ENCODE results near the gene WDR18.

The WDR18 gene

DNA sequence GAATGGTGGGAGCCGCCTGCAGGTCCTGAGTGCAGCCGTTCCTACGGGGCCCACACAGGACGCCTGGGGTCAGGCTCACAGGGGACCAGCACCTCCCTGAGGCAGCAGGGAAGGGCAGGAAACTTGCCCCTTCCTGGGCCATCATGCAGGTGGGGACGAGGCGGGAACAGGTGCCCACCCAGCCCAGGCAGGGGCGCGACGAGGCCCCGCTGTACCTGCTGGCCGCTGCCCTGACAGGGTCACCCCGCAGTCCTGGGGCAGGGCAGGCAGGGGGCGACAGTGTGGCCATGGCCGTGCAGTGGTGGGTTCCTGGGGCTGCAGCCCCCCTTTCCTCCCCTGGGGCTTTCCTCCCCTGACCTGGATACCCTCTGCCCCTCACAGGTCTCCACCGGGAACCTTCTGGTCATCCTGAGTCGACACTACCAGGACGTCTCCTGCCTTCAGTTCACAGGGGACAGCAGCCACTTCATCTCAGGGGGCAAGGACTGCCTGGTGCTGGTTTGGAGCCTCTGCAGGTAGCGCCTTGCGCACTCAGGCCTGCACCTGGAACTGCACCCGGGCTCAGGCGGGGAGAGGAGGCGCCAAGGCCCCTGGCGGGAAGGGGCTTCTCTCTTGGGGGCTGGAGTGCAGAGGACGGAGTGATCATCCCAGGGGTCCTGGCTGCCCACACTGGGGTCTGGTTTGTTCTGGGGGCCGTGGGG is 5.4 kb downstream of the WDR18 start:
- no peak overlapping the region for H3K4me3 ChIP-seq (ENCODE audit: low read depth in 1 of 2, low read length in 1 of 2)
- H3K27me3 ChIP-seq, result no peaks in the 10 kb centered on the region
- TF ChIP-seq, protein P1, sequence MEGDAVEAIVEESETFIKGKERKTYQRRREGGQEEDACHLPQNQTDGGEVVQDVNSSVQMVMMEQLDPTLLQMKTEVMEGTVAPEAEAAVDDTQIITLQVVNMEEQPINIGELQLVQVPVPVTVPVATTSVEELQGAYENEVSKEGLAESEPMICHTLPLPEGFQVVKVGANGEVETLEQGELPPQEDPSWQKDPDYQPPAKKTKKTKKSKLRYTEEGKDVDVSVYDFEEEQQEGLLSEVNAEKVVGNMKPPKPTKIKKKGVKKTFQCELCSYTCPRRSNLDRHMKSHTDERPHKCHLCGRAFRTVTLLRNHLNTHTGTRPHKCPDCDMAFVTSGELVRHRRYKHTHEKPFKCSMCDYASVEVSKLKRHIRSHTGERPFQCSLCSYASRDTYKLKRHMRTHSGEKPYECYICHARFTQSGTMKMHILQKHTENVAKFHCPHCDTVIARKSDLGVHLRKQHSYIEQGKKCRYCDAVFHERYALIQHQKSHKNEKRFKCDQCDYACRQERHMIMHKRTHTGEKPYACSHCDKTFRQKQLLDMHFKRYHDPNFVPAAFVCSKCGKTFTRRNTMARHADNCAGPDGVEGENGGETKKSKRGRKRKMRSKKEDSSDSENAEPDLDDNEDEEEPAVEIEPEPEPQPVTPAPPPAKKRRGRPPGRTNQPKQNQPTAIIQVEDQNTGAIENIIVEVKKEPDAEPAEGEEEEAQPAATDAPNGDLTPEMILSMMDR (IDR thresholded peaks at IDR 0.05), result no peak
- peaks cover 2 to 4% of the 10 kb centered on the region in 2 experiments for H3K4me1 ChIP-seq (ENCODE audit: control insufficient read depth in 1 of 2, insufficient read depth in 1 of 2, low read depth in 1 of 2, low read length in 1 of 2)
- H3K27ac ChIP-seq, result no peak overlapping the region
- no peaks in the 10 kb centered on the region for H3K9me3 ChIP-seq
- no peaks in the 10 kb centered on the region for H3K36me3 ChIP-seq

DNA sequence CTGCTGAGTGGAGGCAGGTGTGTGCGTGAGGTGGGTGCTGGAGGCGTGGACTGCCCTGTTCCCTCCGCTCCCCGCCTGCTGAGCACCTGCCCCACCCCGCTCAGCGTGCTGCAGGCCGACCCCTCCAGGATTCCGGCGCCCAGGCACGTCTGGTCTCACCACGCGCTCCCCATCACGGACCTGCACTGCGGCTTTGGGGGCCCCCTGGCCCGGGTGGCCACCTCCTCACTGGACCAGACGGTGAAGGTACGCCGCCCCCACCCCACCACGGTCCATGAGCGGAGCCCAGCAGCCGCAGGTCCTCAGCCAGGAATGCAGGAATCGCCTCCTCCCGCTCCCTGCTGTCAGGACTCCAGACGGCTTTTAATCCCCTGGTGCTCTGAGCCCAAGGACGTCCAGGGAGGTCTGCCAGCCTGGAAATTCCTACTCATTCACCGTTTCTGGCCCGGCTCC is 6.0 kb downstream of the WDR18 start:
- no peaks in the 10 kb centered on the region for H3K4me1 ChIP-seq (ENCODE audit: control insufficient read depth in 1 of 2, insufficient read depth in 1 of 2, low read depth in 1 of 2, low read length in 1 of 2)
- no peaks in the 10 kb centered on the region for H3K9me3 ChIP-seq
- no peak overlapping the region for H3K4me3 ChIP-seq (ENCODE audit: low read depth in 1 of 2, low read length in 1 of 2)
- H3K36me3 ChIP-seq, result no peaks in the 10 kb centered on the region
- H3K27me3 ChIP-seq, result peaks cover 3% of the 10 kb centered on the region
- H3K27ac ChIP-seq, result no peak overlapping the region
- TF ChIP-seq, protein P1 (IDR thresholded peaks at IDR 0.05), result no peak

DNA sequence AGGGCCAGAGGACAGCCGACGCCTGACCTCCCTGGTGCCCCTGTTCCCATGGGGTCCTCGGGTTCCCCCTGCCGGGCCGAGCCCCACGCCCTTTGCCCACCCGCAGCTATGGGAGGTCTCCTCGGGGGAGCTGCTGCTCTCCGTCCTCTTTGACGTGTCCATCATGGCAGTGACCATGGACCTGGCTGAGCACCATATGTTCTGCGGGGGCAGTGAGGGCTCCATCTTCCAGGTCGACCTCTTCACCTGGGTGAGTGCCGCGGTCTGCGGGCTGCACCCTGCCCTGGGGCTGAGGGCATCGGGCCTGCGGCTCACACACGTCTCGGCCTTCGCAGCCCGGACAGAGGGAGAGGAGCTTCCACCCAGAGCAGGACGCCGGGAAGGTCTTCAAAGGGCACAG is 6.6 kb downstream of the WDR18 start:
- Histone ChIP-seq H3K4me1 (ENCODE audit: control insufficient read depth in 1 of 2, insufficient read depth in 1 of 2, low read depth in 1 of 2, low read length in 1 of 2) (no peaks in the 10 kb centered on the region), H3K27ac (no peak overlapping the region), H3K36me3 (no peaks in the 10 kb centered on the region), H3K27me3 (peaks cover 9% of the 10 kb centered on the region), H3K4me3 (ENCODE audit: low read depth in 1 of 2, low read length in 1 of 2) (no peak overlapping the region), H3K9me3 (no peaks in the 10 kb centered on the region)
- TF ChIP-seq, protein P1 (IDR thresholded peaks at IDR 0.05), result no peak

DNA sequence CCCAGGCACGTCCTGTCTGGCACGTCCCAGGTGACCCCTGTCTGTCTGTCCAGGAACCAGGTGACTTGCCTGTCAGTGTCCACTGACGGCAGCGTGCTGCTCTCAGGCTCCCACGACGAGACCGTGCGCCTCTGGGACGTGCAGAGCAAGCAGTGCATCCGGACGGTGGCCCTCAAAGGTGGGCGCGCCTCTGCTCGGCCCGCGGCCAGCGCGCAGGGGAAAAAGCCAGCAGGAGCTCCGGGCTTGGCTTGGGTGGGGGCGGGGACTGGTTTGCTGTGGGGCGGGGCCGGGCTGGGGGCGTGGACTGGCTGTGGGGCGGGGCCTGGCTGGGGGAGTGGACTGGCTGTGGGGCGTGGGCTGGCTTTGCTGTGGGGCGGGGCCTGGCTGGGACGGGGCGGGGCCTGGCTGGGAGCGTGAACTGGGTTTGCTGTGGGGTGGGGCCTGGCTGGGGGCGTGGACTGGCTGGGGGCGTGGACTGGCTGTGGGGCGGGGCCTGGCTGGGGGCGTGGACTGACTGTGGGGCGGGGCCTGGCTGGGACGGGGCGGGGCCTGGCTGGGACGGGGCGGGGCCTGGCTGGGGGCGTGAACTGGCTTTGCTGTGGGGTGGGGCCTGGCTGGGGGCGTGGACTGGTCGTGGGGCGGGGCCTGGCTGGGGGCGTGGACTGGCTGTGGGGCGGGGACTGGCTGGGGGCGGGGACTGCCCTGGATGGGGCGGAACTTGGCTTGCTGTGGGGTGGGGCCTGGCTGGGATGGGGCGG is 7.2 kb downstream of the WDR18 start:
- Histone ChIP-seq H3K27me3 (peaks cover 15% of the 10 kb centered on the region), H3K9me3 (no peaks in the 10 kb centered on the region), H3K27ac (no peak overlapping the region), H3K36me3 (no peaks in the 10 kb centered on the region), H3K4me3 (ENCODE audit: low read depth in 1 of 2, low read length in 1 of 2) (no peak overlapping the region), H3K4me1 (ENCODE audit: control insufficient read depth in 1 of 2, insufficient read depth in 1 of 2, low read depth in 1 of 2, low read length in 1 of 2) (no peaks in the 10 kb centered on the region)
- TF ChIP-seq, protein P1 (IDR thresholded peaks at IDR 0.05), result no peak

DNA sequence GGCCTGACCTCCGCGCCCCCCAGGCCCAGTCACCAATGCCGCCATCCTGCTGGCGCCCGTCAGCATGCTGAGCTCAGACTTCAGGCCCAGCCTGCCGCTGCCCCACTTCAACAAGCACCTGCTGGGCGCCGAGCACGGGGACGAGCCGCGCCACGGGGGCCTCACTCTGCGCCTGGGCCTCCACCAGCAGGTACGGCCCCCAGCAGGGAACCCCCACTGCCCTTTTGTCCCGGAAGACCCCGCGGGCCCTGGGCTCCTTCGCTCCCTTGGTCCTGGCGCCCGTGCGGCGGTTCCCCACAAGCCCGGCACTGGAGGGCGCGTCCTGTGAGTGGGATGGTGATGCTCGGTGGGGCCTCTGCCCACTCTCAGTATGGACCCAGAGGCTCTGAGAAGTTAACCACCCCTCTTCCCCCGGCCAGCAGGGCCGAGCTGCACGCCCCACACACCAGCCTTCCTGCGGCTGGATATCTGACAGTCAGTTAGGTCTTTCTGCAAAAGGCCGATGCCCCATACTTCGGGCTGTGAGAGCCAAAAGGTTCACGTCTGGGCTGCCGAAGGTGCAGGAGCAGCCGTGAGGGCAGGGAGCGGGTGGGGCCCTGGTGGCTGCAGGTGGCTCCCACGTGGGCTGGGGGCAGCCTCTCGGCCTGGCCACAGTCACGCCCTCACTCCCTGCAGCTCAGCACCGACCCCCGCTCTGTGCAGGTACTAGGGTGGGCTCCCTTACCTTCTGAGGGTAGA is 8.0 kb downstream of the WDR18 start:
- H3K27ac ChIP-seq, result no peak overlapping the region
- H3K9me3 ChIP-seq, result no peaks in the 10 kb centered on the region
- TF ChIP-seq, protein P1 (IDR thresholded peaks at IDR 0.05), result no peak
- H3K4me3 ChIP-seq (ENCODE audit: low read depth in 1 of 2, low read length in 1 of 2), result no peak overlapping the region
- no peaks in the 10 kb centered on the region for H3K4me1 ChIP-seq (ENCODE audit: control insufficient read depth in 1 of 2, insufficient read depth in 1 of 2, low read depth in 1 of 2, low read length in 1 of 2)
- H3K36me3 ChIP-seq, result no peaks in the 10 kb centered on the region
- peaks cover 23% of the 10 kb centered on the region for H3K27me3 ChIP-seq

Data from neutrophil (primary cell).